ENCODE measurements around the gene DUSP14.

DUSP14 gene

GRCh38 chr17:37513711-37514110 is 24.0 kb downstream of the DUSP14 start:
- DNase-seq (ENCODE audit: low read depth, low spot score), result no peak

GRCh38 chr17:37516127-37516571 is 26.5 kb downstream of the DUSP14 start:
- DNase-seq (ENCODE audit: low read depth, low spot score), result no peak

- DNase-seq (ENCODE audit: low read depth, low spot score), result no peak
These were observed 28.2 kb downstream of the DUSP14 start for GRCh38 chr17:37517881-37518280.

GRCh38 chr17:37518826-37519225 is 29.1 kb downstream of the DUSP14 start:
- DNase-seq (ENCODE audit: low read depth, low spot score), result no peak

- DNase-seq (ENCODE audit: low read depth, low spot score), result no peak
These were observed 29.7 kb downstream of the DUSP14 start for GRCh38 chr17:37519251-37519985.

- no peak for DNase-seq (ENCODE audit: low read depth, low spot score)
These were observed 30.5 kb downstream of the DUSP14 start for GRCh38 chr17:37520174-37520573.

- DNase-seq (ENCODE audit: low read depth, low spot score), result no peak
These were observed 32.1 kb downstream of the DUSP14 start for GRCh38 chr17:37521821-37522220.

GRCh38 chr17:37523715-37524219 is 34.1 kb downstream of the DUSP14 start:
- DNase-seq (ENCODE audit: low read depth, low spot score), result no peak

- no peak for DNase-seq (ENCODE audit: low read depth, low spot score)
These were observed 37.7 kb downstream of the DUSP14 start for GRCh38 chr17:37527249-37527851.

- no peak for DNase-seq (ENCODE audit: low read depth, low spot score)
These were observed 40.7 kb downstream of the DUSP14 start for GRCh38 chr17:37530420-37530819.

GRCh38 chr17:37532756-37533155 is 43.1 kb downstream of the DUSP14 start:
- DNase-seq (ENCODE audit: low read depth, low spot score), result no peak

- DNase-seq (ENCODE audit: low read depth, low spot score), result no peak
These were observed 46.2 kb downstream of the DUSP14 start for GRCh38 chr17:37535906-37536305.

- DNase-seq (ENCODE audit: low read depth, low spot score), result no peak
These were observed 49.4 kb downstream of the DUSP14 start for GRCh38 chr17:37538981-37539659.

GRCh38 chr17:37541880-37542660 is 52.4 kb downstream of the DUSP14 start:
- no peak for DNase-seq (ENCODE audit: low read depth, low spot score)

GRCh38 chr17:37543637-37544052 is 54.0 kb downstream of the DUSP14 start:
- no peak for DNase-seq (ENCODE audit: low read depth, low spot score)

- DNase-seq (ENCODE audit: low read depth, low spot score), result no peak
These were observed 55.8 kb downstream of the DUSP14 start for GRCh38 chr17:37545486-37545885.

GRCh38 chr17:37546302-37546701 is 56.6 kb downstream of the DUSP14 start:
- no peak for DNase-seq (ENCODE audit: low read depth, low spot score)

- no peak for DNase-seq (ENCODE audit: low read depth, low spot score)
These were observed 58.3 kb downstream of the DUSP14 start for GRCh38 chr17:37547986-37548385.

GRCh38 chr17:37551788-37552187 is 62.1 kb downstream of the DUSP14 start:
- DNase-seq (ENCODE audit: low read depth, low spot score), result no peak

- DNase-seq (ENCODE audit: low read depth, low spot score), result no peak
These were observed 63.8 kb downstream of the DUSP14 start for GRCh38 chr17:37553401-37553966.

- no peak for DNase-seq (ENCODE audit: low read depth, low spot score)
These were observed 65.7 kb downstream of the DUSP14 start for GRCh38 chr17:37555386-37555785.

All from brain pericyte (primary cell).